ENCODE data around the gene FAT2.
"Not testable (repeated sequence)": the region's sequence is repeated elsewhere in the genome, so short reads cannot be mapped to it uniquely, and the experiment has no call there.

FAT2 gene

GRCh38 chr5:151589878-151590570, 1.1 kb downstream of the FAT2 start:
- H4K5ac ChIP-seq (ENCODE audit: low read length), result no peak overlapping the region
- no peak overlapping the region for H2BK15ac ChIP-seq (replicated peaks; ENCODE audit: low read depth)
- no peak overlapping the region for H3K4me3 ChIP-seq (ENCODE audit: low read length)
- H3K36me3 ChIP-seq (ENCODE audit: control insufficient read depth, insufficient read depth, low read length), result no peaks in the 10 kb centered on the region
- no peak overlapping the region for H3K18ac ChIP-seq (ENCODE audit: low read length)
- H3K79me2 ChIP-seq (ENCODE audit: control insufficient read depth, insufficient read depth, low read length), result no peaks in the 10 kb centered on the region
- DNase-seq, result no peak
- H3K4me2 ChIP-seq (ENCODE audit: low read length), result no peak overlapping the region
- H4K8ac ChIP-seq (ENCODE audit: low read depth, low read length), result no peak overlapping the region
- H3K9ac ChIP-seq (ENCODE audit: low read length), result no peak overlapping the region
- H3K79me1 ChIP-seq (ENCODE audit: low read length), result no peaks in the 10 kb centered on the region
- H3K27ac ChIP-seq (ENCODE audit: low read depth, low read length), result no peak overlapping the region
- whole genome bisulfite sequencing (ENCODE audit: extremely low coverage, insufficient coverage, low lambda C conversion rate), result no CpG with 5 or more reads among the region's 6 CpGs
- H2BK120ac ChIP-seq (ENCODE audit: low read depth, low read length), result no peak overlapping the region
- no peaks in the 10 kb centered on the region for H3K27me3 ChIP-seq (ENCODE audit: insufficient read depth, low read length, poor library complexity)
- peaks cover 2% of the 10 kb centered on the region for H3K4me1 ChIP-seq (ENCODE audit: control insufficient read depth, low read depth, low read length)
- no peak overlapping the region for H3K56ac ChIP-seq (ENCODE audit: low read length)
- no peak overlapping the region for H3K4ac ChIP-seq (ENCODE audit: low read depth, low read length)
- H2BK5ac ChIP-seq (ENCODE audit: low read length), result no peak overlapping the region
- H3K23ac ChIP-seq (ENCODE audit: low read length), result no peak overlapping the region
- no peak overlapping the region for H2AK5ac ChIP-seq (ENCODE audit: low read length)

GRCh38 chr5:151587796-151588555, 3.2 kb downstream of the FAT2 start:
- no peak overlapping the region for H4K5ac ChIP-seq (ENCODE audit: low read length)
- no CpG with 5 or more reads among the region's 5 CpGs for WGBS (ENCODE audit: extremely low coverage, insufficient coverage, low lambda C conversion rate)
- peaks cover 2% of the 10 kb centered on the region for H3K4me1 ChIP-seq (ENCODE audit: control insufficient read depth, low read depth, low read length)
- H2BK120ac ChIP-seq (ENCODE audit: low read depth, low read length), result no peak overlapping the region
- no peak overlapping the region for H3K56ac ChIP-seq (ENCODE audit: low read length)
- H3K79me2 ChIP-seq (ENCODE audit: control insufficient read depth, insufficient read depth, low read length), result no peaks in the 10 kb centered on the region
- H3K4me3 ChIP-seq (ENCODE audit: low read length), result no peak overlapping the region
- H3K18ac ChIP-seq (ENCODE audit: low read length), result no peak overlapping the region
- H3K27me3 ChIP-seq (ENCODE audit: insufficient read depth, low read length, poor library complexity), result no peaks in the 10 kb centered on the region
- no peaks in the 10 kb centered on the region for H3K79me1 ChIP-seq (ENCODE audit: low read length)
- no peak overlapping the region for H3K4ac ChIP-seq (ENCODE audit: low read depth, low read length)
- H3K36me3 ChIP-seq (ENCODE audit: control insufficient read depth, insufficient read depth, low read length), result no peaks in the 10 kb centered on the region
- no peak overlapping the region for H2AK5ac ChIP-seq (ENCODE audit: low read length)
- DNase-seq, result no peak
- H2BK5ac ChIP-seq (ENCODE audit: low read length), result no peak overlapping the region
- H3K4me2 ChIP-seq (ENCODE audit: low read length), result no peak overlapping the region
- H3K9ac ChIP-seq (ENCODE audit: low read length), result no peak overlapping the region
- H3K27ac ChIP-seq (ENCODE audit: low read depth, low read length), result no peak overlapping the region
- H3K23ac ChIP-seq (ENCODE audit: low read length), result no peak overlapping the region
- no peak overlapping the region for H2BK15ac ChIP-seq (replicated peaks; ENCODE audit: low read depth)
- no peak overlapping the region for H4K8ac ChIP-seq (ENCODE audit: low read depth, low read length)

GRCh38 chr5:151585970-151586369, 5.2 kb downstream of the FAT2 start:
- no peaks in the 10 kb centered on the region for H3K79me1 ChIP-seq (ENCODE audit: low read length)
- H2BK5ac ChIP-seq (ENCODE audit: low read length), result no peak overlapping the region
- H2BK15ac ChIP-seq (replicated peaks; ENCODE audit: low read depth), result no peak overlapping the region
- no peak overlapping the region for H3K27ac ChIP-seq (ENCODE audit: low read depth, low read length)
- no CpG with 5 or more reads among the region's 10 CpGs for WGBS (ENCODE audit: extremely low coverage, insufficient coverage, low lambda C conversion rate)
- H3K27me3 ChIP-seq (ENCODE audit: insufficient read depth, low read length, poor library complexity), result no peaks in the 10 kb centered on the region
- no peak overlapping the region for H2AK5ac ChIP-seq (ENCODE audit: low read length)
- H3K4me1 ChIP-seq (ENCODE audit: control insufficient read depth, low read depth, low read length), result no peaks in the 10 kb centered on the region
- no peak overlapping the region for H2BK120ac ChIP-seq (ENCODE audit: low read depth, low read length)
- no peak overlapping the region for H3K4ac ChIP-seq (ENCODE audit: low read depth, low read length)
- H4K8ac ChIP-seq (ENCODE audit: low read depth, low read length), result no peak overlapping the region
- no peaks in the 10 kb centered on the region for H3K79me2 ChIP-seq (ENCODE audit: control insufficient read depth, insufficient read depth, low read length)
- DNase-seq, result no peak
- no peak overlapping the region for H3K18ac ChIP-seq (ENCODE audit: low read length)
- no peak overlapping the region for H3K4me2 ChIP-seq (ENCODE audit: low read length)
- H4K5ac ChIP-seq (ENCODE audit: low read length), result no peak overlapping the region
- no peak overlapping the region for H3K4me3 ChIP-seq (ENCODE audit: low read length)
- H3K56ac ChIP-seq (ENCODE audit: low read length), result no peak overlapping the region
- H3K9ac ChIP-seq (ENCODE audit: low read length), result no peak overlapping the region
- H3K23ac ChIP-seq (ENCODE audit: low read length), result no peak overlapping the region
- H3K36me3 ChIP-seq (ENCODE audit: control insufficient read depth, insufficient read depth, low read length), result no peaks in the 10 kb centered on the region

- no CpG with 5 or more reads among the region's 4 CpGs for WGBS (ENCODE audit: extremely low coverage, insufficient coverage, low lambda C conversion rate)
- H3K4me2 ChIP-seq (ENCODE audit: low read length); H3K9ac ChIP-seq (ENCODE audit: low read length); DNase-seq; H2BK5ac ChIP-seq (ENCODE audit: low read length); H3K27me3 ChIP-seq (ENCODE audit: insufficient read depth, low read length, poor library complexity); H3K23ac ChIP-seq (ENCODE audit: low read length); H3K79me2 ChIP-seq (ENCODE audit: control insufficient read depth, insufficient read depth, low read length); H2BK120ac ChIP-seq (ENCODE audit: low read depth, low read length); H3K27ac ChIP-seq (ENCODE audit: low read depth, low read length); H4K8ac ChIP-seq (ENCODE audit: low read depth, low read length); H4K5ac ChIP-seq (ENCODE audit: low read length); H3K56ac ChIP-seq (ENCODE audit: low read length); H2BK15ac ChIP-seq (replicated peaks; ENCODE audit: low read depth); H2AK5ac ChIP-seq (ENCODE audit: low read length); H3K4me1 ChIP-seq (ENCODE audit: control insufficient read depth, low read depth, low read length); H3K4ac ChIP-seq (ENCODE audit: low read depth, low read length); H3K18ac ChIP-seq (ENCODE audit: low read length); H3K36me3 ChIP-seq (ENCODE audit: control insufficient read depth, insufficient read depth, low read length); H3K4me3 ChIP-seq (ENCODE audit: low read length); H3K79me1 ChIP-seq (ENCODE audit: low read length): not testable (repeated sequence)
Observed at GRCh38 chr5:151585344-151585743, 5.8 kb downstream of the FAT2 start.

GRCh38 chr5:151584057-151584937, 6.8 kb downstream of the FAT2 start:
- no CpG with 5 or more reads among the region's 14 CpGs for WGBS (ENCODE audit: extremely low coverage, insufficient coverage, low lambda C conversion rate)
- no peak overlapping the region for H3K27ac ChIP-seq (ENCODE audit: low read depth, low read length)

More at GRCh38 chr5:151584057-151584937, 6.8 kb downstream of the FAT2 start:
- DNase-seq, result no peak
- Histone ChIP-seq H2BK15ac (replicated peaks; ENCODE audit: low read depth) (no peak overlapping the region), H3K79me2 (ENCODE audit: control insufficient read depth, insufficient read depth, low read length) (no peaks in the 10 kb centered on the region), H3K4ac (ENCODE audit: low read depth, low read length) (no peak overlapping the region), H2AK5ac (ENCODE audit: low read length) (no peak overlapping the region), H4K5ac (ENCODE audit: low read length) (no peak overlapping the region), H3K56ac (ENCODE audit: low read length) (no peak overlapping the region), H3K27me3 (ENCODE audit: insufficient read depth, low read length, poor library complexity) (no peaks in the 10 kb centered on the region), H2BK5ac (ENCODE audit: low read length) (no peak overlapping the region), H3K36me3 (ENCODE audit: control insufficient read depth, insufficient read depth, low read length) (no peaks in the 10 kb centered on the region), H3K9ac (ENCODE audit: low read length) (no peak overlapping the region), H3K23ac (ENCODE audit: low read length) (no peak overlapping the region), H2BK120ac (ENCODE audit: low read depth, low read length) (no peak overlapping the region), H3K18ac (ENCODE audit: low read length) (no peak overlapping the region), H3K4me1 (ENCODE audit: control insufficient read depth, low read depth, low read length) (no peaks in the 10 kb centered on the region), H3K4me2 (ENCODE audit: low read length) (no peak overlapping the region), H3K4me3 (ENCODE audit: low read length) (no peak overlapping the region), H3K79me1 (ENCODE audit: low read length) (no peaks in the 10 kb centered on the region), H4K8ac (ENCODE audit: low read depth, low read length) (no peak overlapping the region)

All from mesendoderm (in vitro differentiated cells).